Gastrocnemius medialis (tissue), 4 donors: Measurements from ENCODE around the gene STARD13. TPM values are rescaled to one million over a fixed set of nuclear protein-coding genes. Genes with fewer than 3 reads are reported as not detected.
"Not testable (repeated sequence)": the region's sequence is repeated elsewhere in the genome, so short reads cannot be mapped to it uniquely, and the experiment has no call there.

ENCODE experiments used
- ATAC-seq, 2 donors: fragments of 150-250 bp; one replicate each; pipeline ENCODE4 v1.9.1; 2016
- DNase-seq, 2 donors: peaks; one replicate each; pipeline ENCODE4 v3.0.0-alpha.2; 2019
- H3K27ac ChIP-seq, 4 donors: fragments of 200-600 bp; sonication (generic); 1 replicate in 1 of 4; 2 replicates in 3 of 4; pipeline ENCODE4 v1.5.1; 2016 to 2018; ENCODE audit warnings: mild to moderate bottlenecking in 2 of 4, moderate library complexity in 1 of 4
- H3K27me3 ChIP-seq, 3 donors: fragments of 200-600 bp; sonication (generic) in 2 of 3; 1 replicate in 1 of 3; 2 replicates in 2 of 3; pipeline versions ENCODE4 v1.5.1 to v1.6.0; 2016 to 2019; ENCODE audit warnings: mild to moderate bottlenecking in 1 of 3, moderate library complexity in 1 of 3
- H3K36me3 ChIP-seq, 2 donors: fragments of 200-600 bp; sonication (generic) in 1 of 2; one replicate each; pipeline ENCODE4 v1.5.1; 2017 to 2018
- H3K4me1 ChIP-seq, 2 donors: fragments of 200-600 bp; sonication (generic) in 1 of 2; one replicate each; pipeline ENCODE4 v1.5.1; 2016 to 2017; ENCODE audit warnings: mild to moderate bottlenecking in 2 of 2
- H3K4me3 ChIP-seq, 4 donors: fragments of 200-600 bp; sonication (generic) in 3 of 4; 1 replicate in 1 of 4; 2 replicates in 3 of 4; pipeline ENCODE4 v1.5.1; 2016 to 2019; ENCODE audit warnings: mild to moderate bottlenecking in 2 of 4
- H3K9me3 ChIP-seq, 3 donors: fragments of 200-600 bp; sonication (generic) in 2 of 3; 1 replicate in 1 of 3; 2 replicates in 2 of 3; pipeline ENCODE4 v1.5.1; 2016 to 2019
- POLR2A ChIP-seq, 2 donors: fragments of 450-650 bp; IDR thresholded peaks; one replicate each; pipeline ENCODE4 v1.6.1; 2017; ENCODE audit warnings: antibody characterized with exemption in 2 of 2, mild to moderate bottlenecking in 2 of 2, moderate library complexity in 2 of 2
- in situ Hi-C, 4 donors: fragments of 200-750 bp; cut with MboI; loops; one replicate each; pipeline versions ENCODE4 v1.15.0 to v1.8.0; 2017; ENCODE audit warnings: low sequenced_read_pairs in 4 of 4
- intact Hi-C: fragments of 100-400 bp; cut with DNase I; formaldehyde crosslinking; loops from one replicate; pipeline ENCODE4 v1.15.1; 2023; ENCODE audit warnings: low total_unique reads
- total RNA-seq, 4 donors: library from RNA; depleted of rRNA; stranded (reverse); fragments of >200 nt; gene quantifications; one replicate each; pipeline versions ENCODE4 v1.1.0 to v1.2.3, GENCODE V29; 2016
- TF ChIP-seq, protein P1 (sequence below), 5 experiments: fragments of 450-650 bp in 3 of 5; fragments of 200-600 bp in 2 of 5; sonication (generic) in 2 of 5; IDR thresholded peaks in 4 of 5; conservative IDR thresholded peaks in 1 of 5; 1 replicate in 4 of 5; 2 replicates in 1 of 5; pipeline ENCODE4 v1.5.1; 2016 to 2019; ENCODE audit warnings: antibody characterized with exemption in 5 of 5, mild to moderate bottlenecking in 3 of 5, moderate library complexity in 3 of 5

STARD13 gene
- total RNA-seq, 4 donors from 2014 or later = 7.7 to 19.3 (median 12.0) TPM

DNA sequence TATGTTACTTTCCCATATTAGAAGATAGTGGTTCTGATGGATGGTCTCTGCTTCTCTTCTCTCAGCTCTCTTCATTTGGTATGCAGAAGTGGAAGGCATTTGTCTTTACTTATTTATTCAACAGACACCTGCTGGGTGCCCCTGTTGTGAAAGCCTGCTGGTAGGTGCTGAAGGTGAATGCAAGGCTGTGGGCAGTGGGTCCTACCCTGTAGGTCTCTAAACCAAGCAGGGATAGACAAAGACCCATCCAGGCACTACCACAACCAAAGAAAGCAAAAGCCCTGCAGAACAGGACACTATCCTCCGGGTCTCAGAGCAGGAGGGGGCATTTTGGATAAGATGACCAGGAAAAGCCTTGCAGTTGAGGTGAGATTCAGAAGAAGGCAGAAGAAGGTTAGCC is 106.1 kb downstream of the STARD13 start:
- in situ Hi-C loops (no loop called here), intact Hi-C loops (no loop called here)
- H3K4me1 ChIP-seq = peaks cover 22 to 46% of the 10 kb centered on the region in 2 donors
- no peaks in the 10 kb centered on the region for H3K36me3 ChIP-seq
- no peak overlapping the region for H3K4me3 ChIP-seq
- H3K27me3 ChIP-seq = no peaks in the 10 kb centered on the region
- H3K9me3 ChIP-seq = no peaks in the 10 kb centered on the region
- DNase-seq (no peak), ATAC-seq (no peak)
- peak overlapping the region in 1 of 4 donors; percentile 15 for H3K27ac ChIP-seq
- no peak for TF ChIP-seq POLR2A (IDR thresholded peaks at IDR 0.05)
- TF ChIP-seq, protein P1, sequence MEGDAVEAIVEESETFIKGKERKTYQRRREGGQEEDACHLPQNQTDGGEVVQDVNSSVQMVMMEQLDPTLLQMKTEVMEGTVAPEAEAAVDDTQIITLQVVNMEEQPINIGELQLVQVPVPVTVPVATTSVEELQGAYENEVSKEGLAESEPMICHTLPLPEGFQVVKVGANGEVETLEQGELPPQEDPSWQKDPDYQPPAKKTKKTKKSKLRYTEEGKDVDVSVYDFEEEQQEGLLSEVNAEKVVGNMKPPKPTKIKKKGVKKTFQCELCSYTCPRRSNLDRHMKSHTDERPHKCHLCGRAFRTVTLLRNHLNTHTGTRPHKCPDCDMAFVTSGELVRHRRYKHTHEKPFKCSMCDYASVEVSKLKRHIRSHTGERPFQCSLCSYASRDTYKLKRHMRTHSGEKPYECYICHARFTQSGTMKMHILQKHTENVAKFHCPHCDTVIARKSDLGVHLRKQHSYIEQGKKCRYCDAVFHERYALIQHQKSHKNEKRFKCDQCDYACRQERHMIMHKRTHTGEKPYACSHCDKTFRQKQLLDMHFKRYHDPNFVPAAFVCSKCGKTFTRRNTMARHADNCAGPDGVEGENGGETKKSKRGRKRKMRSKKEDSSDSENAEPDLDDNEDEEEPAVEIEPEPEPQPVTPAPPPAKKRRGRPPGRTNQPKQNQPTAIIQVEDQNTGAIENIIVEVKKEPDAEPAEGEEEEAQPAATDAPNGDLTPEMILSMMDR (IDR thresholded peaks at IDR 0.05 in 4 of 5, conservative IDR thresholded peaks at IDR 0.05 in 1 of 5) = no peak

DNA sequence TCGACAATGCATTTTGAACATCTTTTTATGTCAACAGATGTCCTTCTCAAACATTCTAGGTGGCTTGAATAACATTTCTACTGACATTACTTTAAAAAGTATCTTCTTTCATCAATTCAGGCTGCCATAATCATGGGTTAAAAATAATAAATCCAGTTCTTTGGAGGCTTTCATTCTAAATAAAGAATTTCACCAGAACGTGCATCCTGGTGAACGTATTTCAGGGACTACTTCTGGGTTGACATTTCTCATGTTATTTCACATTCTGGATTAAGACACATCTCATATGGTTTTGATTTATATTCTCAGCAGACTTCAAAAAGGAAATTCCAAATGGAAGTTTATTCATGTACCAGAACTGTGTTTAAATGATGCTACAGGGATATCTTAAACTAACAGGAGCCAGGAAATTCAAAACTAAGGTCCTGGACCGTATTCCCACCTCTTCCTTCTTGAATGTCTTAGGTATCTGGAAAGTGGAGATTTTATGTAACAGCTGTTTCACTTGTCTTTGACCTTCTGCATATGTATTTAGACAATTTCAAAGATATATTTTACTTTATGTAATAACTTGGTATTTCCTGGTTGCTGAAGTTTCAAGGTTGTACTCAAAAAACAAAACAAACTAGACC is 107.2 kb downstream of the STARD13 start:
- no peak for ATAC-seq
- Histone ChIP-seq H3K9me3 (no peaks in the 10 kb centered on the region), H3K4me3 (no peak overlapping the region), H3K36me3 (no peaks in the 10 kb centered on the region), H3K4me1 (peaks cover 23 to 42% of the 10 kb centered on the region in 2 donors), H3K27ac (peak overlapping the region in 1 of 4 donors; percentile 7), H3K27me3 (no peaks in the 10 kb centered on the region)
- TF ChIP-seq, protein P1 (IDR thresholded peaks at IDR 0.05 in 4 of 5, conservative IDR thresholded peaks at IDR 0.05 in 1 of 5) = no peak
- TF ChIP-seq POLR2A (IDR thresholded peaks at IDR 0.05) = no peak
- in situ Hi-C loops = no loop called here
- intact Hi-C loops = no loop called here
- no peak for DNase-seq

DNA sequence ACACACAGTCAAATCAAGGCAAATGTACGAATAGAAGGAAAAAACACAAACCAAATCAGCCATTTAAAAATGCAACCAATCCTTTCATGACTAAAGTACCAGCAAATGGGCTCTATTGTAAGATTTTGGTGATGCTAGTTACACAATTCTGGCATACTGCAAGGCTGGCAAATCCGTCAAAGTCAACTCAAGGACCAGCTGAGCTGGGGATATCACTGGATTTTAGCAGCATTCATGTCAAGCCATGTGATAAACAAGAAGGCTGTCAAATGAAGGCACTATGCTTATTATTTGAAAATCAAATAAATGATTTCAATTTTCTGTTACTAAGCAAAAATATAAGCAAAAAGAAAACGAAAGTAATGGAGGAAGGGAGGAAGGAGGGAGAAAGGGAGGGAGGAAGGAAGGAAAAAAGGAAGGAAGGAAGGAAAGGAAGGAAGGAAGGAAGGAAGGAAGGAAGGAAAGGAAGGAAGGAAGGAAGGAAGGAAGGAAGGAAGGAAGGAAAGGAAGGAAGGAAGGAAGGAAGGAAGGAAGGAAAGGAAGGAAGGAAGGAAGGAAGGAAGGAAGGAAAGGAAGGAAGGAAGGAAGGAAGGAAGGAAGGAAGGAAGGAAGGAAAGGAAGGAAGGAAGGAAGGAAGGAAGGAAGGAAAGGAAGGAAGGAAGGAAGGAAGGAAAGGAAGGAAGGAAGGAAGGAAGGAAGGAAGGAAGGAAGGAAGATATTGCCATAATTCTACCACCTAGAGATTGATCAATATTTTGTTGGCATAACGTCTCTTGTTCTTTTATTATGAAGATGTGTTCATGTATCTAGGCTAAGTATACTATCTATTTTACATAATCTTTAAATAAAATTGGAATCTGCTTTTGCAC is 108.0 kb downstream of the STARD13 start:
- in situ Hi-C loops, H3K27me3 ChIP-seq, intact Hi-C loops, H3K36me3 ChIP-seq, H3K9me3 ChIP-seq, DNase-seq, ATAC-seq, H3K4me3 ChIP-seq: not testable (repeated sequence)
- Histone ChIP-seq H3K4me1 (peaks cover 30 to 49% of the 10 kb centered on the region in 2 donors), H3K27ac (peak overlapping the region in 1 of 4 donors; percentile 7)

DNA sequence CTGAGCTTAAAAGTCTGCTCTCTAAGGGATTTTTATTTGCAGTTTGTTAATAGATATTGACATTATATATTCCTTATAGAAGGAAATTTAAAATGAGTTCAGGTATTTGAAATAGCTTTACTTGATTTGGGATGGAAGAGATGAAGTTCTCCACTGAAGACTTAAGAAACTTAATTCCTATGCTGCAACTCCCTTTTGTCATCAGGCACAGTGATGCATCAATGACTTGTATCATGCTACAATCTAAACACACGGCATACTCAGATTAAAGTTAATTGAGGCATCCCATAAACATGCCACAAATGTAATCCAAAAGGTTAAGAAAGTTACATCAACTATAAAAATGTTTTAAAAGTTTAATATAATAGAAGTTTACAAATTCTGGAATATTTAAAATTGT is 109.0 kb downstream of the STARD13 start:
- H3K9me3 ChIP-seq = no peaks in the 10 kb centered on the region
- intact Hi-C loops (no loop called here), in situ Hi-C loops (no loop called here)
- ATAC-seq (no peak), DNase-seq (no peak)
- no peaks in the 10 kb centered on the region for H3K36me3 ChIP-seq
- no peak for TF ChIP-seq POLR2A (IDR thresholded peaks at IDR 0.05)
- TF ChIP-seq, protein P1 (IDR thresholded peaks at IDR 0.05 in 4 of 5, conservative IDR thresholded peaks at IDR 0.05 in 1 of 5) = no peak
- no peak overlapping the region for H3K4me3 ChIP-seq
- H3K27ac ChIP-seq = no peak overlapping the region
- peaks cover 37 to 52% of the 10 kb centered on the region in 2 donors for H3K4me1 ChIP-seq
- H3K27me3 ChIP-seq = no peaks in the 10 kb centered on the region

DNA sequence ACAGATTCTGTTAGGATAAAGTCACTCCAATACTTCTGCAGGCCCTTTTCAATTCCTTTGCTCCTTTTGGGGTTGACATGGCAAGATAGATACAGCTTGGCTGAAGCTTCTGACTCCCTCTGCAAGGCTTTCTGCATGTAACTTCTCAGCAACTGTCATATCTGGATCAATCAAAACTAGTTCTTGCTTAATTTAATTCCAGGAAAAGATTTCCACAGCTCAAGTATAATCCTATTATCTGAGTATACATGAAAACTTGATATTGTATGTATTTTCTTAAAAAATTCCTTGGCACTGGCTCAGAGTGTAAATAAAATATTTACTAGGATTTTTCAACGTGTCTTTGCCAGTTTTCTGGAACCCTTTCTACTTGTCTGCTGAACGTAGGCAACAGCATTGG is 109.6 kb downstream of the STARD13 start:
- intact Hi-C loops (no loop called here), in situ Hi-C loops (no loop called here)
- Histone ChIP-seq H3K4me1 (peaks cover 34 to 54% of the 10 kb centered on the region in 2 donors), H3K4me3 (no peak overlapping the region), H3K27me3 (no peaks in the 10 kb centered on the region), H3K36me3 (no peaks in the 10 kb centered on the region), H3K9me3 (no peaks in the 10 kb centered on the region), H3K27ac (no peak overlapping the region)
- ATAC-seq = no peak
- no peak for DNase-seq
- TF ChIP-seq, protein P1 (IDR thresholded peaks at IDR 0.05 in 4 of 5, conservative IDR thresholded peaks at IDR 0.05 in 1 of 5) = no peak
